ENCODE measurements around the gene RHO. TPM values are rescaled to one million over a fixed set of nuclear protein-coding genes. Genes with fewer than 3 reads are reported as not detected.

RHO gene
- polyA plus RNA-seq, 1 donor (not counting 4 experiments of a cell fraction or from before 2014, with no cell fraction given): not detected

DNA sequence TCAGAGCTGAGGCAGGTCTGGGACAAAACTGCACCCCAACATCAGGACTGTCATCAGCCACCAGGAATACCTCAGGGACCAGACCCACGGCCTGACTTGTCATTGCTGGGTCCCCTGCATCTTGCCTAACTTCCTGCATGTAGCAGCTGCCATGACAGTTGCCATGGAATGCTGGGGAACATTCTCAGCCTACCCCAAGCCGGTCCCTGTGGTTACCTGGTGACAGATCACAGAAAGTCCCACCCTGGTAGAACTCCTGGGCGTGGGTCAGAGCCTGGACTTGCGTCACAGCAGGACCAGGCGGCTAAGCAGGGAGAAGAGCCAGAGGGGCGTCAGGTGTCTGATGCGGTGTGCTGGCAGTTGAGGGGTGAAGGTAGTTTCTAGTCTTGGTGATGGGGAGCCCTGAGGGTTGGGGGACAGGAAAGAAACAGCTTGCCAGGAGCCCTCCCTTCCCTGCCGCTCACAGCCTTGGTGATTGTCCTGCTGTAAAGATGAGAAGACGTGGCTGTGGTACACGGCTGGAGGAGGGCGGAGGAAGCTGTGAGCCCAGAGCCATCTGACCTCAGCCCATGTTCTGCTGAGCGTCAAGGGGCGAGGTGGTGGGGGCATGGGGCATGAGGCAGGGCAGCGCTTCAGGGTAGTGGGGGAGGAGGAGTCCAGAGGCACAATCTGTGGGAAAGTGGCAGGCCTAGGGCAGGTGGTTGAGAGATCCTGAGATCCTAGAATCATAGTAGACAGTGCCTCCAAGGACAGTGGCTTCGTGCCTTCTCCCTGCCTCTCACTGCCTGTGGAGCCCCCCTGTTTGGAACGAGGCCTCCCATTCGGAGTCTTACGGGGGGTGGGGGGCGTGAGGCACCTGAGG is 19.9 kb downstream of the RHO start:
- H3K4me2 ChIP-seq (ENCODE audit: control insufficient read depth, extremely low read depth, insufficient read depth, low read depth, low read length): no peak overlapping the region
- no peak overlapping the region for H3K9ac ChIP-seq (ENCODE audit: control insufficient read depth, extremely low read depth, insufficient read depth, low read length)
- H3K27me3 ChIP-seq (ENCODE audit: control insufficient read depth, extremely low read depth, insufficient read depth, low read length): no peaks in the 10 kb centered on the region
- TF ChIP-seq EZH2 (IDR thresholded peaks at IDR 0.05; ENCODE audit: low read length): no peak
- TF ChIP-seq CTCF (optimal IDR thresholded peaks at IDR 0.05 in 1 of 3, IDR thresholded peaks at IDR 0.05 in 1 of 3, conservative IDR thresholded peaks at IDR 0.05 in 1 of 3; ENCODE audit: extremely low read depth in 1 of 3, insufficient read depth in 2 of 3, low read length in 3 of 3): no peak
- H2AFZ ChIP-seq (ENCODE audit: control insufficient read depth, low read length): no peak overlapping the region
- no peaks in the 10 kb centered on the region for H3K36me3 ChIP-seq (ENCODE audit: control insufficient read depth in 2 of 2, extremely low read depth in 1 of 2, insufficient read depth in 2 of 2, low read length in 2 of 2)
- H3K9me1 ChIP-seq (ENCODE audit: control insufficient read depth, extremely low read depth, insufficient read depth, low read length): no peaks in the 10 kb centered on the region
- FAIRE-seq: no peak
- H3K4me1 ChIP-seq (ENCODE audit: control insufficient read depth, extremely low read depth, insufficient read depth, low read length): no peaks in the 10 kb centered on the region
- no peak overlapping the region for H3K27ac ChIP-seq (ENCODE audit: control insufficient read depth, insufficient read depth, low read length)
- dilution Hi-C loops (cut with MboI; ENCODE audit: extremely low pct_ligation_motif_present, low sequenced_read_pairs): no loop called here
- no peak overlapping the region for H3K4me3 ChIP-seq (ENCODE audit: control insufficient read depth in 2 of 3, extremely low read depth in 1 of 3, insufficient read depth in 2 of 3, low read depth in 1 of 3, low read length in 3 of 3)
- no peaks in the 10 kb centered on the region for H4K20me1 ChIP-seq (ENCODE audit: control insufficient read depth, extremely low read depth, insufficient read depth, low read length)
- no peaks in the 10 kb centered on the region for H3K9me3 ChIP-seq (ENCODE audit: control insufficient read depth, low read depth, low read length)
- no peaks in the 10 kb centered on the region for H3K79me2 ChIP-seq (ENCODE audit: control insufficient read depth, insufficient read depth, low read length)
- DNase-seq (ENCODE audit: low read depth, low spot score): no peak

GRCh38 chr3:129549006-129549800 is 20.8 kb downstream of the RHO start:
- dilution Hi-C loops (cut with MboI; ENCODE audit: extremely low pct_ligation_motif_present, low sequenced_read_pairs): no loop called here
- no peak for FAIRE-seq
- peak; percentile 21 for DNase-seq (ENCODE audit: low read depth, low spot score)
- H3K4me2 ChIP-seq (ENCODE audit: control insufficient read depth, extremely low read depth, insufficient read depth, low read depth, low read length): no peak overlapping the region
- H4K20me1 ChIP-seq (ENCODE audit: control insufficient read depth, extremely low read depth, insufficient read depth, low read length): no peaks in the 10 kb centered on the region
- no peaks in the 10 kb centered on the region for H3K79me2 ChIP-seq (ENCODE audit: control insufficient read depth, insufficient read depth, low read length)
- no peaks in the 10 kb centered on the region for H3K4me1 ChIP-seq (ENCODE audit: control insufficient read depth, extremely low read depth, insufficient read depth, low read length)
- no peaks in the 10 kb centered on the region for H3K9me1 ChIP-seq (ENCODE audit: control insufficient read depth, extremely low read depth, insufficient read depth, low read length)
- H3K9ac ChIP-seq (ENCODE audit: control insufficient read depth, extremely low read depth, insufficient read depth, low read length): no peak overlapping the region
- no peak overlapping the region for H2AFZ ChIP-seq (ENCODE audit: control insufficient read depth, low read length)
- H3K27me3 ChIP-seq (ENCODE audit: control insufficient read depth, extremely low read depth, insufficient read depth, low read length): no peaks in the 10 kb centered on the region
- TF ChIP-seq CTCF (optimal IDR thresholded peaks at IDR 0.05 in 1 of 3, IDR thresholded peaks at IDR 0.05 in 1 of 3, conservative IDR thresholded peaks at IDR 0.05 in 1 of 3; ENCODE audit: extremely low read depth in 1 of 3, insufficient read depth in 2 of 3, low read length in 3 of 3) (no peak), EZH2 (IDR thresholded peaks at IDR 0.05; ENCODE audit: low read length) (no peak)
- H3K27ac ChIP-seq (ENCODE audit: control insufficient read depth, insufficient read depth, low read length): no peak overlapping the region
- no peak overlapping the region for H3K4me3 ChIP-seq (ENCODE audit: control insufficient read depth in 2 of 3, extremely low read depth in 1 of 3, insufficient read depth in 2 of 3, low read depth in 1 of 3, low read length in 3 of 3)
- H3K36me3 ChIP-seq (ENCODE audit: control insufficient read depth in 2 of 2, extremely low read depth in 1 of 2, insufficient read depth in 2 of 2, low read length in 2 of 2): no peaks in the 10 kb centered on the region
- H3K9me3 ChIP-seq (ENCODE audit: control insufficient read depth, low read depth, low read length): no peaks in the 10 kb centered on the region
